HepG2 (cell line): ENCODE results near the gene PPIP5K2. TPM values are rescaled to one million over a fixed set of nuclear protein-coding genes. Genes with fewer than 3 reads are reported as not detected.
A peak's percentile ranks its signal among the peaks of the same experiment; 100 is the strongest.

Experiments used
- CSRNP2 ChIP-seq: sonication (generic); formaldehyde crosslinking; conservative IDR thresholded peaks from 2 replicates; pipeline ENCODE4 v1.8.0; 2022; ENCODE audit warnings: low read depth, missing genetic modification reagents
- MBD4 ChIP-seq: IDR thresholded peaks from 2 replicates; pipeline ENCODE4 v1.6.1; 2012; ENCODE audit warnings: low read length, inconsistent platforms, borderline replicate concordance
- NFE2L2 ChIP-seq: fragments of 150-350 bp; IDR thresholded peaks from 2 replicates; pipeline ENCODE4 v1.6.1; 2014; ENCODE audit warnings: low read length
- PAF1 ChIP-seq: IDR thresholded peaks from 2 replicates; pipeline ENCODE4 v1.6.1; 2016; ENCODE audit warnings: missing genetic modification reagents, missing compliant biosample characterization
- PAX8 ChIP-seq: sonication (generic); formaldehyde crosslinking; IDR thresholded peaks from 2 replicates; pipeline ENCODE4 v1.8.0; 2022; ENCODE audit warnings: mild to moderate bottlenecking, missing genetic modification reagents, borderline replicate concordance
- PPARG ChIP-seq: conservative IDR thresholded peaks from 2 replicates; pipeline ENCODE4 v1.6.1; 2016; ENCODE audit warnings: missing biosample characterization, missing genetic modification reagents
- RAD21 ChIP-seq: fragments of 450-650 bp; formaldehyde crosslinking; IDR thresholded peaks from 2 replicates; pipeline ENCODE4 v1.5.0; 2020; ENCODE audit warnings: mild to moderate bottlenecking
- RBM22 ChIP-seq: fragments of 200-400 bp; formaldehyde crosslinking; optimal IDR thresholded peaks from 2 replicates; pipeline ENCODE3; 2017; ENCODE audit warnings: mild to moderate bottlenecking, low read length, moderate library complexity
- SIN3A ChIP-seq: IDR thresholded peaks from 2 replicates; pipeline ENCODE4 v1.6.1; 2011; ENCODE audit warnings: low read depth, mild to moderate bottlenecking, control low read depth, low read length, borderline replicate concordance
- THAP8 ChIP-seq: sonication (generic); formaldehyde crosslinking; IDR thresholded peaks from 2 replicates; pipeline ENCODE4 v1.5.1; 2020; ENCODE audit warnings: missing genetic modification reagents, mild to moderate bottlenecking, borderline replicate concordance
- ZBTB34 ChIP-seq: sonication (generic); formaldehyde crosslinking; IDR thresholded peaks from 2 replicates; pipeline ENCODE4 v1.8.0; 2022; ENCODE audit warnings: mild to moderate bottlenecking, missing genetic modification reagents
- ZC3H4 ChIP-seq: sonication (generic); formaldehyde crosslinking; IDR thresholded peaks from 2 replicates; pipeline ENCODE4 v1.4.0; 2020; ENCODE audit warnings: missing genetic modification reagents, borderline replicate concordance
- ZNF678 ChIP-seq: sonication (generic); formaldehyde crosslinking; IDR thresholded peaks from 2 replicates; pipeline ENCODE4 v1.4.0; 2020; ENCODE audit warnings: mild to moderate bottlenecking, missing genetic modification reagents
- polyA plus RNA-seq, 8 experiments: library from polyadenylated mRNA; depleted of rRNA in 3 of 8; stranded (reverse) in 7 of 8; unstranded in 1 of 8; fragments of >200 nt; fragmentation: Illumina TruSeq in 4 of 8; extraction: Trizol in 4 of 8; gene quantifications; 2 replicates each; pipeline versions ENCODE4 v1.2.1 to v1.2.3, GENCODE V29; 2011 to 2016; ENCODE audit warnings: low read depth in 4 of 8, missing spikeins in 1 of 8, mixed read lengths in 1 of 8; ENCODE audit not compliant: insufficient read depth in 1 of 8
- total RNA-seq, 5 experiments: library from RNA; depleted of rRNA; stranded (reverse); fragments of >200 nt; fragmentation: Illumina TruSeq; extraction: Trizol; gene quantifications; 2 replicates each; pipeline ENCODE4 v1.2.3, GENCODE V29; 2016; ENCODE audit warnings: low read depth in 1 of 5
- TF ChIP-seq, protein P1 (sequence below): IDR thresholded peaks from 2 replicates; pipeline ENCODE4 v1.6.1; 2016; ENCODE audit warnings: missing compliant biosample characterization, missing genetic modification reagents, borderline replicate concordance
- TF ChIP-seq, protein P2 (sequence below): sonication (generic); formaldehyde crosslinking; IDR thresholded peaks from 2 replicates; pipeline ENCODE4 v1.5.1; 2020; ENCODE audit warnings: mild to moderate bottlenecking, missing genetic modification reagents, borderline replicate concordance
- TF ChIP-seq, protein P3 (sequence below): IDR thresholded peaks from 2 replicates; pipeline ENCODE4 v1.6.1; 2012; ENCODE audit warnings: low read depth, low read length, improper control_type of control experiment

Gene PPIP5K2
- total and polyA plus RNA-seq, 2 of the 13 experiments (the other 11 are each of a cell fraction or from before 2014, with no cell fraction given): 19.7 to 45.6 TPM

DNA sequence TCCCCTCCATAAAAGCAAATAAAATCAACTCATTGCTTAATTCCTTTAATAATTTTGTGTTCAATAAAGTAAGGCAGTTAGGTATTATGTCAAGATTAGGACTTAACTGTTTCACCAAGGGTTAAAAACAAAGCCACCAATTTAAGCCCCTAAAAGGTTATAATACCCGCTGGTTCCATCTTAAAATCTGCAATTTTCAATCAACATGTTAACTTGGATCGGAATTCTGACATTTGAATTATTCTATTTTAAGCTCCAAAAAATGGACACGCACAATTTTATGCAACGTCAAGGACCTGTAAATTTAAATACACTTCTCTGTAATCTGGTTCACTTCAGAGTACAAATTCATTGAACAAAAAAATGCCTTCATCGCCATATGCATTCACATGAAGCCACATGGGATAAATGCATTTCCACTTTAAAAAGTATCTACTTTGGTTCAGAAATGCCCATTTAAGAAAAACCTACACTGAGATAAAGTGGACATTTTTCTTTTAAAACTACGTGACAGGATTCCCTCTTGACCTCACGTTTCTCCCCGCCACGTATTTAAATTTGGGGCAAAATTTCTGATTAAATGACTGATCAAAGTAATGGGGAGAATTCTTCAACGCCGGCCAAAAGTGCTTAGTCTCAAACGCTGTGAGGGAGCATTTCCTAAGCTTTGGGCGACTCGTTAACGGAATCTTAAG, 884 bp upstream of the PPIP5K2 start (continued):
- TF ChIP-seq, protein P1, sequence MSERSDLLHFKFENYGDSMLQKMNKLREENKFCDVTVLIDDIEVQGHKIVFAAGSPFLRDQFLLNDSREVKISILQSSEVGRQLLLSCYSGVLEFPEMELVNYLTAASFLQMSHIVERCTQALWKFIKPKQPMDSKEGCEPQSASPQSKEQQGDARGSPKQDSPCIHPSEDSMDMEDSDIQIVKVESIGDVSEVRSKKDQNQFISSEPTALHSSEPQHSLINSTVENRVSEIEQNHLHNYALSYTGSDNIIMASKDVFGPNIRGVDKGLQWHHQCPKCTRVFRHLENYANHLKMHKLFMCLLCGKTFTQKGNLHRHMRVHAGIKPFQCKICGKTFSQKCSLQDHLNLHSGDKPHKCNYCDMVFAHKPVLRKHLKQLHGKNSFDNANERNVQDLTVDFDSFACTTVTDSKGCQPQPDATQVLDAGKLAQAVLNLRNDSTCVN (CRISPR knock-in tag): no peak
- TF ChIP-seq ZC3H4 (0 out of 2 replicates have a peak, but pooled peaks have one; percentile 44), SIN3A (no peak), PPARG (CRISPR knock-in tag) (0 out of 2 replicates have a peak, but pooled peaks have one; percentile 2), NFE2L2 (peak; percentile 3; the same call in 1 of the 2 replicates), RAD21 (peak; percentile 12; the same call in 1 of the 2 replicates), PAF1 (CRISPR knock-in tag) (no peak), THAP8 (CRISPR knock-in tag) (no peak), RBM22 (peak; percentile 39), ZNF678 (CRISPR knock-in tag) (0 out of 2 replicates have a peak, but pooled peaks have one; percentile 3), MBD4 (peak; percentile 41; the same call in 1 of the 2 replicates), CSRNP2 (CRISPR knock-in tag) (no peak), ZBTB34 (CRISPR knock-in tag) (no peak), PAX8 (CRISPR knock-in tag) (no peak)
- TF ChIP-seq, protein P2, sequence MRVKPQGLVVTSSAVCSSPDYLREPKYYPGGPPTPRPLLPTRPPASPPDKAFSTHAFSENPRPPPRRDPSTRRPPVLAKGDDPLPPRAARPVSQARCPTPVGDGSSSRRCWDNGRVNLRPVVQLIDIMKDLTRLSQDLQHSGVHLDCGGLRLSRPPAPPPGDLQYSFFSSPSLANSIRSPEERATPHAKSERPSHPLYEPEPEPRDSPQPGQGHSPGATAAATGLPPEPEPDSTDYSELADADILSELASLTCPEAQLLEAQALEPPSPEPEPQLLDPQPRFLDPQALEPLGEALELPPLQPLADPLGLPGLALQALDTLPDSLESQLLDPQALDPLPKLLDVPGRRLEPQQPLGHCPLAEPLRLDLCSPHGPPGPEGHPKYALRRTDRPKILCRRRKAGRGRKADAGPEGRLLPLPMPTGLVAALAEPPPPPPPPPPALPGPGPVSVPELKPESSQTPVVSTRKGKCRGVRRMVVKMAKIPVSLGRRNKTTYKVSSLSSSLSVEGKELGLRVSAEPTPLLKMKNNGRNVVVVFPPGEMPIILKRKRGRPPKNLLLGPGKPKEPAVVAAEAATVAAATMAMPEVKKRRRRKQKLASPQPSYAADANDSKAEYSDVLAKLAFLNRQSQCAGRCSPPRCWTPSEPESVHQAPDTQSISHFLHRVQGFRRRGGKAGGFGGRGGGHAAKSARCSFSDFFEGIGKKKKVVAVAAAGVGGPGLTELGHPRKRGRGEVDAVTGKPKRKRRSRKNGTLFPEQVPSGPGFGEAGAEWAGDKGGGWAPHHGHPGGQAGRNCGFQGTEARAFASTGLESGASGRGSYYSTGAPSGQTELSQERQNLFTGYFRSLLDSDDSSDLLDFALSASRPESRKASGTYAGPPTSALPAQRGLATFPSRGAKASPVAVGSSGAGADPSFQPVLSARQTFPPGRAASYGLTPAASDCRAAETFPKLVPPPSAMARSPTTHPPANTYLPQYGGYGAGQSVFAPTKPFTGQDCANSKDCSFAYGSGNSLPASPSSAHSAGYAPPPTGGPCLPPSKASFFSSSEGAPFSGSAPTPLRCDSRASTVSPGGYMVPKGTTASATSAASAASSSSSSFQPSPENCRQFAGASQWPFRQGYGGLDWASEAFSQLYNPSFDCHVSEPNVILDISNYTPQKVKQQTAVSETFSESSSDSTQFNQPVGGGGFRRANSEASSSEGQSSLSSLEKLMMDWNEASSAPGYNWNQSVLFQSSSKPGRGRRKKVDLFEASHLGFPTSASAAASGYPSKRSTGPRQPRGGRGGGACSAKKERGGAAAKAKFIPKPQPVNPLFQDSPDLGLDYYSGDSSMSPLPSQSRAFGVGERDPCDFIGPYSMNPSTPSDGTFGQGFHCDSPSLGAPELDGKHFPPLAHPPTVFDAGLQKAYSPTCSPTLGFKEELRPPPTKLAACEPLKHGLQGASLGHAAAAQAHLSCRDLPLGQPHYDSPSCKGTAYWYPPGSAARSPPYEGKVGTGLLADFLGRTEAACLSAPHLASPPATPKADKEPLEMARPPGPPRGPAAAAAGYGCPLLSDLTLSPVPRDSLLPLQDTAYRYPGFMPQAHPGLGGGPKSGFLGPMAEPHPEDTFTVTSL (CRISPR knock-in tag): peak; percentile 33; the same call in 1 of the 2 replicates
- TF ChIP-seq, protein P3, sequence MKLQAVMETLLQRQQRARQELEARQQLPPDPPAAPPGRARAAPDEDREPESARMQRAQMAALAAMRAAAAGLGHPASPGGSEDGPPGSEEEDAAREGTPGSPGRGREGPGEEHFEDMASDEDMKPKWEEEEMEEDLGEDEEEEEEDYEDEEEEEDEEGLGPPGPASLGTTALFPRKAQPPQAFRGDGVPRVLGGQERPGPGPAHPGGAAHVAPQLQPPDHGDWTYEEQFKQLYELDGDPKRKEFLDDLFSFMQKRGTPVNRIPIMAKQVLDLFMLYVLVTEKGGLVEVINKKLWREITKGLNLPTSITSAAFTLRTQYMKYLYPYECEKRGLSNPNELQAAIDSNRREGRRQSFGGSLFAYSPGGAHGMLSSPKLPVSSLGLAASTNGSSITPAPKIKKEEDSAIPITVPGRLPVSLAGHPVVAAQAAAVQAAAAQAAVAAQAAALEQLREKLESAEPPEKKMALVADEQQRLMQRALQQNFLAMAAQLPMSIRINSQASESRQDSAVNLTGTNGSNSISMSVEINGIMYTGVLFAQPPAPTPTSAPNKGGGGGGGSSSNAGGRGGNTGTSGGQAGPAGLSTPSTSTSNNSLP: peak; percentile 22; the same call in 1 of the 2 replicates
